ENCODE data around the gene TMEM203.

GRCh38 chr9:137167277-137167746 lies 38.1 kb downstream of the TMEM203 start:
- no peak for TF ChIP-seq CEBPB (IDR thresholded peaks at IDR 0.05)
- TF ChIP-seq, protein P1, sequence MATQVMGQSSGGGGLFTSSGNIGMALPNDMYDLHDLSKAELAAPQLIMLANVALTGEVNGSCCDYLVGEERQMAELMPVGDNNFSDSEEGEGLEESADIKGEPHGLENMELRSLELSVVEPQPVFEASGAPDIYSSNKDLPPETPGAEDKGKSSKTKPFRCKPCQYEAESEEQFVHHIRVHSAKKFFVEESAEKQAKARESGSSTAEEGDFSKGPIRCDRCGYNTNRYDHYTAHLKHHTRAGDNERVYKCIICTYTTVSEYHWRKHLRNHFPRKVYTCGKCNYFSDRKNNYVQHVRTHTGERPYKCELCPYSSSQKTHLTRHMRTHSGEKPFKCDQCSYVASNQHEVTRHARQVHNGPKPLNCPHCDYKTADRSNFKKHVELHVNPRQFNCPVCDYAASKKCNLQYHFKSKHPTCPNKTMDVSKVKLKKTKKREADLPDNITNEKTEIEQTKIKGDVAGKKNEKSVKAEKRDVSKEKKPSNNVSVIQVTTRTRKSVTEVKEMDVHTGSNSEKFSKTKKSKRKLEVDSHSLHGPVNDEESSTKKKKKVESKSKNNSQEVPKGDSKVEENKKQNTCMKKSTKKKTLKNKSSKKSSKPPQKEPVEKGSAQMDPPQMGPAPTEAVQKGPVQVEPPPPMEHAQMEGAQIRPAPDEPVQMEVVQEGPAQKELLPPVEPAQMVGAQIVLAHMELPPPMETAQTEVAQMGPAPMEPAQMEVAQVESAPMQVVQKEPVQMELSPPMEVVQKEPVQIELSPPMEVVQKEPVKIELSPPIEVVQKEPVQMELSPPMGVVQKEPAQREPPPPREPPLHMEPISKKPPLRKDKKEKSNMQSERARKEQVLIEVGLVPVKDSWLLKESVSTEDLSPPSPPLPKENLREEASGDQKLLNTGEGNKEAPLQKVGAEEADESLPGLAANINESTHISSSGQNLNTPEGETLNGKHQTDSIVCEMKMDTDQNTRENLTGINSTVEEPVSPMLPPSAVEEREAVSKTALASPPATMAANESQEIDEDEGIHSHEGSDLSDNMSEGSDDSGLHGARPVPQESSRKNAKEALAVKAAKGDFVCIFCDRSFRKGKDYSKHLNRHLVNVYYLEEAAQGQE (IDR thresholded peaks at IDR 0.05; ENCODE audit: low read depth), result no peak
- no peak for TF ChIP-seq RAD21 (IDR thresholded peaks at IDR 0.05; ENCODE audit: low read depth)
- no peak for TF ChIP-seq NFIC (IDR thresholded peaks at IDR 0.05)
- TF ChIP-seq ZBTB7A (IDR thresholded peaks at IDR 0.05; ENCODE audit: low read depth), result no peak
- no peak for TF ChIP-seq TAF1 (IDR thresholded peaks at IDR 0.05; ENCODE audit: low read depth)
- TF ChIP-seq EP300 (IDR thresholded peaks at IDR 0.05; ENCODE audit: borderline replicate concordance), result no peak
- no peak for TF ChIP-seq CREB1 (IDR thresholded peaks at IDR 0.05; ENCODE audit: low read depth)
- TF ChIP-seq MAX (IDR thresholded peaks at IDR 0.05), result no peak

All from Ishikawa (cell line).